Activated gamma-delta T cell (primary cell): ENCODE data around the gene RCOR1.
"Not testable (repeated sequence)": the region's sequence is repeated elsewhere in the genome, so short reads cannot be mapped to it uniquely, and the experiment has no call there.

ENCODE experiments used
- DNase-seq: peaks from one replicate; lab custom pipeline; 2025; lab: John Stamatoyannopoulos, UW

The RCOR1 gene

GRCh38 chr14:102571043-102571442, 21.4 kb upstream of the RCOR1 start:
- no peak for DNase-seq

- DNase-seq, result no peak
Observed at GRCh38 chr14:102571478-102572042, 20.9 kb upstream of the RCOR1 start.

- not testable (repeated sequence) for DNase-seq
Observed at GRCh38 chr14:102573161-102573560, 19.3 kb upstream of the RCOR1 start.

GRCh38 chr14:102573591-102574046, 18.8 kb upstream of the RCOR1 start:
- DNase-seq, result no peak

- DNase-seq, result no peak
Observed at GRCh38 chr14:102574281-102575159, 17.9 kb upstream of the RCOR1 start.

GRCh38 chr14:102575160-102575845, 17.1 kb upstream of the RCOR1 start:
- no peak for DNase-seq

GRCh38 chr14:102575846-102576428, 16.5 kb upstream of the RCOR1 start:
- not testable (repeated sequence) for DNase-seq

- no peak for DNase-seq
Observed at GRCh38 chr14:102578821-102579220, 13.6 kb upstream of the RCOR1 start.

- no peak for DNase-seq
Observed at GRCh38 chr14:102579696-102580549, 12.5 kb upstream of the RCOR1 start.

- DNase-seq, result no peak
Observed at GRCh38 chr14:102580550-102581110, 11.8 kb upstream of the RCOR1 start.

- DNase-seq, result no peak
Observed at GRCh38 chr14:102581193-102581592, 11.3 kb upstream of the RCOR1 start.

GRCh38 chr14:102583726-102584125, 8.7 kb upstream of the RCOR1 start:
- no peak for DNase-seq

GRCh38 chr14:102584871-102585869, 7.3 kb upstream of the RCOR1 start:
- DNase-seq, result no peak

- no peak for DNase-seq
Observed at GRCh38 chr14:102586420-102587104, 5.9 kb upstream of the RCOR1 start.

GRCh38 chr14:102588821-102589220, 3.6 kb upstream of the RCOR1 start:
- DNase-seq, result no peak

- no peak for DNase-seq
Observed at GRCh38 chr14:102589761-102590290, 2.6 kb upstream of the RCOR1 start.

GRCh38 chr14:102590667-102591099, 1.8 kb upstream of the RCOR1 start:
- DNase-seq, result no peak

- DNase-seq, result peak; percentile 31
Observed at GRCh38 chr14:102591372-102591943, 991 bp upstream of the RCOR1 start.

- DNase-seq, result no peak
Observed at GRCh38 chr14:102592763-102593060, 263 bp downstream of the RCOR1 start.
